ENCODE data around the gene TAS2R46.
"Not testable (repeated sequence)": the region's sequence is repeated elsewhere in the genome, so short reads cannot be mapped to it uniquely, and the experiment has no call there.

Gene TAS2R46

GRCh38 chr12:11062194-11062593, at the start of gene TAS2R46:
TAS2R46 (minus strand) TSS chr12:11062294; CDS start chr12:11062294, 0 bp downstream.
- not testable (repeated sequence) for DNase-seq (ENCODE audit: low read depth in 2 of 3, low spot score in 2 of 3)

- not testable (repeated sequence) for DNase-seq (ENCODE audit: low read depth in 2 of 3, low spot score in 2 of 3)
These were observed 49.1 kb upstream of the TAS2R46 start for GRCh38 chr12:11111213-11111612.

- DNase-seq (ENCODE audit: low read depth in 2 of 3, low spot score in 2 of 3) = no peak
These were observed 46.8 kb upstream of the TAS2R46 start for GRCh38 chr12:11108862-11109261.

GRCh38 chr12:11107719-11108118, 45.6 kb upstream of the TAS2R46 start:
- no peak for DNase-seq (ENCODE audit: low read depth in 2 of 3, low spot score in 2 of 3)

GRCh38 chr12:11106288-11106687, 44.2 kb upstream of the TAS2R46 start:
- no peak for DNase-seq (ENCODE audit: low read depth in 2 of 3, low spot score in 2 of 3)

- no peak for DNase-seq (ENCODE audit: low read depth in 2 of 3, low spot score in 2 of 3)
These were observed 43.5 kb upstream of the TAS2R46 start for GRCh38 chr12:11105546-11105945.

- not testable (repeated sequence) for DNase-seq (ENCODE audit: low read depth in 2 of 3, low spot score in 2 of 3)
These were observed 32.8 kb upstream of the TAS2R46 start for GRCh38 chr12:11094910-11095309.

- DNase-seq (ENCODE audit: low read depth in 2 of 3, low spot score in 2 of 3) = no peak
These were observed 30.0 kb upstream of the TAS2R46 start, which contains the start of gene TAS2R43 for GRCh38 chr12:11092128-11092527. TAS2R43 (minus strand) TSS chr12:11092313; CDS start chr12:11092229, 84 bp downstream.

GRCh38 chr12:11089246-11089645, 27.2 kb upstream of the TAS2R46 start:
- DNase-seq (ENCODE audit: low read depth in 2 of 3, low spot score in 2 of 3) = no peak

GRCh38 chr12:11085419-11085818, 23.3 kb upstream of the TAS2R46 start:
- DNase-seq (ENCODE audit: low read depth in 2 of 3, low spot score in 2 of 3) = no peak

GRCh38 chr12:11081987-11082386, 19.9 kb upstream of the TAS2R46 start:
- no peak for DNase-seq (ENCODE audit: low read depth in 2 of 3, low spot score in 2 of 3)

GRCh38 chr12:11078246-11078645, 16.2 kb upstream of the TAS2R46 start:
- DNase-seq (ENCODE audit: low read depth in 2 of 3, low spot score in 2 of 3) = no peak

- no peak for DNase-seq (ENCODE audit: low read depth in 2 of 3, low spot score in 2 of 3)
These were observed 13.5 kb upstream of the TAS2R46 start for GRCh38 chr12:11075642-11076041.

- no peak for DNase-seq (ENCODE audit: low read depth in 2 of 3, low spot score in 2 of 3)
These were observed 9.3 kb upstream of the TAS2R46 start for GRCh38 chr12:11071414-11071813.

GRCh38 chr12:11070999-11071398, 8.9 kb upstream of the TAS2R46 start:
- DNase-seq (ENCODE audit: low read depth in 2 of 3, low spot score in 2 of 3) = no peak

GRCh38 chr12:11069854-11070365, 7.8 kb upstream of the TAS2R46 start:
- DNase-seq (ENCODE audit: low read depth in 2 of 3, low spot score in 2 of 3) = no peak

GRCh38 chr12:11067514-11067913, 5.4 kb upstream of the TAS2R46 start:
- DNase-seq (ENCODE audit: low read depth in 2 of 3, low spot score in 2 of 3) = no peak

- DNase-seq (ENCODE audit: low read depth in 2 of 3, low spot score in 2 of 3) = no peak
These were observed 2.3 kb downstream of the TAS2R46 start for GRCh38 chr12:11059784-11060183.

GRCh38 chr12:11059041-11059440, 3.1 kb downstream of the TAS2R46 start:
- DNase-seq (ENCODE audit: low read depth in 2 of 3, low spot score in 2 of 3) = no peak

- no peak for DNase-seq (ENCODE audit: low read depth in 2 of 3, low spot score in 2 of 3)
These were observed 6.8 kb downstream of the TAS2R46 start for GRCh38 chr12:11055306-11055705.

GRCh38 chr12:11049806-11050531, 12.1 kb downstream of the TAS2R46 start:
- DNase-seq (ENCODE audit: low read depth in 2 of 3, low spot score in 2 of 3) = not testable (repeated sequence)

- DNase-seq (ENCODE audit: low read depth in 2 of 3, low spot score in 2 of 3) = not testable (repeated sequence)
These were observed 20.7 kb downstream of the TAS2R46 start for GRCh38 chr12:11041366-11041765.

GRCh38 chr12:11040162-11040561, 21.9 kb downstream of the TAS2R46 start:
- DNase-seq (ENCODE audit: low read depth in 2 of 3, low spot score in 2 of 3) = no peak

All from activated CD8-positive, alpha-beta memory T cell treated with anti-CD3 and anti-CD28 coated beads for 48 hours (primary cell).